PFSK-1 (cell line): ENCODE results near the gene POLE4.

Source experiments
- POLR2AphosphoS5 ChIP-seq: IDR thresholded peaks from 2 replicates; pipeline ENCODE4 v1.6.1; 2012; ENCODE audit warnings: low read depth, mild to moderate bottlenecking, control low read depth, low read length, moderate library complexity
- REST ChIP-seq, 2 experiments: IDR thresholded peaks; 2 replicates each; pipeline versions ENCODE4 v1.6.1 to v1.8.0; 2011 to 2012; ENCODE audit warnings: low read depth in 2 of 2, low read length in 2 of 2, control low read depth in 1 of 2, inconsistent platforms in 1 of 2, mild to moderate bottlenecking in 1 of 2, moderate library complexity in 1 of 2; ENCODE audit not compliant: insufficient read depth in 1 of 2
- SIN3A ChIP-seq: IDR thresholded peaks from 2 replicates; pipeline ENCODE4 v1.6.1; 2012; ENCODE audit warnings: mild to moderate bottlenecking, low read length, moderate library complexity, borderline replicate concordance; ENCODE audit not compliant: insufficient read depth

GRCh38 chr2:74959106-74959751 is 786 bp downstream of the POLE4 start:
- TF ChIP-seq REST (IDR thresholded peaks at IDR 0.05; ENCODE audit: insufficient read depth in 1 of 2, low read depth in 2 of 2, low read length in 2 of 2) (no peak), POLR2AphosphoS5 (no peak), SIN3A (no peak)
